GM18861 (cell line): Measurements from ENCODE around the gene FAM180A.
"Not testable (repeated sequence)": the region's sequence is repeated elsewhere in the genome, so short reads cannot be mapped to it uniquely, and the experiment has no call there.

ENCODE experiments used
- ATAC-seq: cut with Tn5 transposase; IDR thresholded peaks from one replicate; pipeline ENCODE4 v1.9.1; 2021; ENCODE audit not compliant: unreplicated experiment

The FAM180A gene

GRCh38 chr7:135748770-135749169 lies at the start of gene FAM180A:
FAM180A (minus strand) TSS chr7:135748813; CDS start chr7:135748580, 233 bp downstream.
- ATAC-seq = no peak

DNA sequence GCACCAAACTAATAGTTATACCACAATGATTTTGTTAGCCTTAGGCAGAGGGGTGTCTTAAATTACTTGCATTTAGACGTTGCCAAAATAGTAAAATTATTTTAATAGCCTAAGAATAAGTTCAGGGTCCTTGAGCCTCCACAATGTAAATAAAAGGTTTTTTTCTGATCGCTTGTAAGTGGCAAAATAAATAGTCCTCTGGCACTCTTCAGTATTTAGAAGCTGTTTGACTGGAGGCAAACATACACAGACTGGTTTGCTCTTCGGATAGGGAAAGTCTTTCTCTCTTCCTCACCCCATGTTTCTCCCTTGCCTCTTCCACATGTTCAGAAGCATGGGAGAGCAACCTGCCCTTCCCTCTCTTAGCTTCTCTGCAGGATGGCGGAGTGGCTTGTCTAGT lies 49.5 kb upstream of the FAM180A start:
- no peak for ATAC-seq

DNA sequence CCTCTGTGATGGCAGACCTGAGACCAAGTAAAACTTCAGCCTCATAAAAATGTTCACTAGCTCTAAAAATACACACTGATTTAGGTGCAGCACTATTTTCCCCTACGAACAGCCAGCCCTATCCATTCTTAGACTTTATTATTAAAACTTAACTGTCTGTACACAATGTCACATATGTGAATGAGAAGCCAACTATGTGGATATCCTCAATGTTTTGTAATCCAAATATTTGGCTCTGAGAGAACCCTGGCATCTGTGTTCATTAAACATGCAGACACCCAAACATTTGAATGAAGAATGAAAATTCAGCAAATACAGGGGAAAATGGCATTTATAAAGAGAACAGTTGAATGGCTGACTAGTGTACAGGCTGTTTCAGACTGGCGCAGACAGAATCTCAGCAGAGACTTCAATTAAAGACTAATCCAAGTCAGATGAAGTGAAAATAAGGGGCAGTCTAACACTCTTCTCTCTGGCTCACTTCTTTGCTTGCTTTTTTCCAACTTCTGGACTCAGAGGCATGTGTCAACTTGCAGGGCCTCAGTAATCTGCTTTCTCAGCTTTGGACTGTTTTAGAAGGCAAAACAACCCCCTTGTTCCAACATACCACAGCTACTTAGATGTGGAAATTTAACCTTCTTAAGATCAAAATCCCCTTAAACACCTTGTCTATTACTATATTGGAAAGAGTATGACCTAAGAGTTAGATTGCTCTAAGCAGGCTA lies 47.4 kb upstream of the FAM180A start:
- no peak for ATAC-seq

DNA sequence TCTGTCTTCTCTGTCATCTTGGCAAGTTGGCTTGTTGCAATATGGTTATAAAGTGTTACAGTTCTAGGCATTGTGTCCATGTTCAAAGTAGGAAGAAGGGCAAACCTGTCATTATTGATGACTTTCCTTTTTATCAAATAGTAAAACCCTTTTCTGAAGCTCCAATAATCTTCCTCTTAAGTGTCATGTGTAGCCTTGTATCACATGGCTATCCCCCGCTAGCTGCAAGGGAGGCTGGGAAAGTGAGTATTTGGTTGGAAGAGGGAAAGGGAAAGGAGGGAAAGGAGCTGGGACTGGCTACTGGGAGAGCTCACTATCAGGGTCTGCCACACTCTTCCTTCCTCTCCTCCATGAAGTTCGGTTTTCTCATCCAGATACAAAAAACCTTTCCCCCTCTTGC lies 45.2 kb upstream of the FAM180A start:
- ATAC-seq = no peak

DNA sequence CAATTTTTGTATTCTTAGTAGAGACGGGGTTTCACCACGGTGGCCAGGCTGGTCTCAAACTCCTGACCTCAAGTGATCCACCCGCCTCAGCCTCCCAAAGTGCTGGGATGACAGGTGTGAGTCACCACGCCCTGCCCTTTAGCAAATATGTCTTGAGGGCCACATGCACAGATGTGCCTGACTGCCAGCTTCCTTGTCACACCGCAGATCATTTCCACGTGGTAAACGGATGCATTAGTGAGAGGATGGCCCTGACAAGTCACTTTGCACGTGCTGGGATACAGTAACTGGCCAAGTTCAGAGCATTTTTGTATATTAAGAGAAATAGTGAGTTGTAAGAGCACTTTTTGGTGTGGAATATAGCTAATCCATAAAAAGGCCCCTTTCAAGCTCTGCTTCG lies 44.3 kb upstream of the FAM180A start:
- ATAC-seq = no peak

DNA sequence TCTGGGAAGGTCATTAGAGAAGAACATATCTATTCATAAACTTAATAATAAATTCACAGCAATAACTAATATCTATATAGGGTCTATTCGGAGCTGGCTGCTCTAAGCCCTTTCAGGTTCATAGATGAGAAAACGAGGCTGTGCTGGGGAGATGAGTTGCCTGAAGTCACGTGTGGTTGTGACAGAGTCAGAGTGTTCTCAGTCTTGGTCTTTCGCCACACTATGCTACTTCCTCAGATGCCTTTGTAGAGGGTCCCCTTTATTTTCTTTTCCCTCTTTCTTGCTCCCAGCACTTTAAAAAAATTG lies 43.7 kb upstream of the FAM180A start:
- ATAC-seq = no peak

GRCh38 chr7:135791543-135792362 lies 43.1 kb upstream of the FAM180A start:
- ATAC-seq = no peak

- no peak for ATAC-seq
These were observed 41.9 kb upstream of the FAM180A start for GRCh38 chr7:135790371-135790977.

- no peak for ATAC-seq
These were observed 41.3 kb upstream of the FAM180A start for GRCh38 chr7:135789956-135790355.

GRCh38 chr7:135789431-135789830 lies 40.8 kb upstream of the FAM180A start:
- ATAC-seq = no peak

DNA sequence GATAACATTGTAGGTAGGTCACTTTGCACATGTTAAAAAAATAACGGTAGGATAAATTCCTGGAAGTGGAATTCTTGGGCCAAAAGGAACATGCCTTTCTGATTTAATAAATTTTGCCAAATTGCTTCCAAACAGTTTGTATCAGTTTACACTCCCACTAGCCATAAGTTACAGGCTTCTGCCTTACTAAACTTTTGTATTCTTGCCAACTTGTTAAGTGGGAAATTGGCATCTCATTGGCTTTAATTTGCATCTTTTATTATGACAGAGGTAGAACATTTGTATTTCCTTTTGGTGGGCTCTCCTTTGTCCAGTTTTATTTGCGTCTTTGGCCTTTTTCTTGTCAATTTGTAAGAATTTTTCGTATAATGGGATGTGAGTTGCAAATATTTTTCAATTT lies 38.3 kb upstream of the FAM180A start:
- no peak for ATAC-seq

DNA sequence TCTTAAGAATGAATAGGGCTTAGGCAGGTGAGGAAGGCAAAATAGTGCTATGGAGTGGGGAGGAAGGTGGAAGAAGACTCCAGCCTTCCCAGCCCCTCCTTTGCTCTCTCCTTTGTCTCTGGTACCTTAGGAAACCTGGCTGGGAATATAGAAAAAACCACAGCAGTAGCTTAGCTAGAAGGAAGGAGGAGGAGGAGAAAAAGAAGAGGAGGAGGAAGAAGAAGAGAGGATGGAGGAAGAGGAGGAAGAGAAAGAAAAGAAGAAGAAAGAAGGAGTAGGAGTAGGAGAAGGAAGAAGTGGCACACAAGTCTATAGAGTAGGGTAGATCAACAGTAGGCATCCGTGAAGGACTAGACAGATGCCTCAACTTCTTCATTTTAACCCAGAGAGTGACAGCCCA lies 36.5 kb upstream of the FAM180A start:
- ATAC-seq = no peak

DNA sequence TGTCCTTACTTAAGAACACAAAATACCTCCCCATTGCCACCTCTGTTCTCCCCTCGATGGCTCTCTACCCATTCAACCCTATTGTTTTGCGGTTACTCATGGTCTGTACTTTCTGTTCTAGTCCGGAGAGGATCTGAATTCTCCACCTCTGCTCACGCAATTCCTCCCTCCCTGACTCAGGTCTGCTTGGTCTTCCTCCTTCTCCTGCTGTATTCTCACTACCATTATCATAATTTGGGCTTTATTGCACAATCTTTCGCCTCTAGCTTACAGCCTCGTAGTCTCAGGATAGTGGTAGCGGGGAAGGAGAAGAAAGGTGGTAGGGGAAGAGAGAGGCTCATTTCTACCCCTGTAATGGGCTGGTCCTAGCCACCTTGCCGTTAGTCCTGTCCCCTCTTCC lies 35.4 kb upstream of the FAM180A start:
- ATAC-seq = no peak

DNA sequence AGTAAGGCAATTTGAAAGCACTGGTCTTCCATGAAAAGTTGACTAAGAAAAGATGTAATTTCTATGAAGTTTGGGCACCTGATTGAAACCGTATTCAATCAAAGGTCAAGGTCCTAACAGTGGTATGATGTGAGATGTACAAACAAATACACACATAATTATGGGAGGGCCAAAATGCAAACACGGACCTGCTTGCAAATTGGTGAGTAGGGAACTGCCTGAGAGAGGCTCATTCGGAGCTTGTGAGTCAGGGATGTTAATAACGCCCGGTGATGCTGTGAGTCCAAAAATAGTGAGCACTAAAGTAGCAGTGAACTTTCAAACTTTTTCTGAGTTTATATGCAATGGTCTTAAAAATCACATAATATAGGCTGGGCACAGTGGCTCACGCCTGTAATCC lies 34.2 kb upstream of the FAM180A start:
- no peak for ATAC-seq

DNA sequence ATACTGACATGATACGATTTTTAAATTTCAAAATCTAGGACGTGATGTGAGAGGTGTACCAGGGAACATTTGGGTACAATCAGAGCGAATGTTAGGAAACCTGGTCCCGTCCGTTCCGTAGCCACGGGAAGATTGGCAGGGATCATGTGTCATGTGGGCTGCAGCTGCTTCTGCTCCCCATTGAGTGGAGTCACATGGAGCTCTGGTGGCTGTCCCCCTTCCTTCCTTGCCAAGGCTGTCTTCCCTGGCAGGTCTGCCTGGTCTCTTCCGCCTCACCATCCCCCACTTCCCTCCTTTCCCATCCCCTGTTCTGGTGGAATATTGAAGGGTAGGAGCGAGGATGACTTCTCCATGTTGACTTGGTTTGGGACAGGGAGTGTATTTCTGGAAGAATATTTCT lies 33.8 kb upstream of the FAM180A start:
- ATAC-seq = no peak

- ATAC-seq = no peak
These were observed 29.2 kb upstream of the FAM180A start for GRCh38 chr7:135777626-135778398.

DNA sequence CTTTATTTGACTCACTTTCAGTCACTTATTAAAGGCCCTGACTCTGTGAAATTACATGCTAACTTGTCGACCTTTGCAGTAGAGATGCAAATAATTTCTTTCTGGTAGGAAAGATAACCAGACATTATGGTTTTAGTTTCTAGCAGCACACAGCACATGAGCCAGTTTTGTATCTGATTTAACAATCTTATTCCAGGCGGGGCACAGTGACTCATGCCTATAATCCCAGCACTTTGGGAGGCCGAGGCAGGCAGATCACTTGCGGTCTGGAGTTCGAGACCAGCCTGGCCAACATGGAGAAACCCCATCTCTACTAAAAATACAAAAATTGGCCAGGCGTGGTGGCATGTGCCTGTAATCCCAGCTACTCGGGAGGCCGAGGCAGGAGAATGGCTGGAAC lies 27.3 kb upstream of the FAM180A start:
- ATAC-seq = not testable (repeated sequence)

DNA sequence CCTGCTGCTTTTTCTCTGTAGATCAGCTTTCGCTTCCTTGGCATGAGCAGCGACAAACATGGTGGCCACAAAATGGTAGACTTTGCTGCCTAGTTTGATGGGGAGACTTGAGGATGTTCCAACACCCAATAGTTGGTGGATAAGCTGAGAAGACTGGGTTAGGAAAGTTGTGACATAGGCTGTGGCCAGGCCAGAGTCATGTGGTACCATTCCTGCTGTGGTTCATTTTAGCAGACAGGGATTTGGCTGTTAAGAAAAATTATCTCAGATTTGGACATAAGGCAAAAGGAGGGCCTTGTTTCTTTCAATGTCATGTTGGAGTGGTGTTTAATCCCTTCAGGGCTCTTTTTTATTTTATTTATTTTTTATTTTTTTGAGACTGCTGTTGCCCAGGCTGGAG lies 26.6 kb upstream of the FAM180A start:
- no peak for ATAC-seq

- ATAC-seq = no peak
These were observed 25.7 kb upstream of the FAM180A start for GRCh38 chr7:135774284-135774683.

- ATAC-seq = no peak
These were observed 24.9 kb upstream of the FAM180A start for GRCh38 chr7:135773464-135773863.

DNA sequence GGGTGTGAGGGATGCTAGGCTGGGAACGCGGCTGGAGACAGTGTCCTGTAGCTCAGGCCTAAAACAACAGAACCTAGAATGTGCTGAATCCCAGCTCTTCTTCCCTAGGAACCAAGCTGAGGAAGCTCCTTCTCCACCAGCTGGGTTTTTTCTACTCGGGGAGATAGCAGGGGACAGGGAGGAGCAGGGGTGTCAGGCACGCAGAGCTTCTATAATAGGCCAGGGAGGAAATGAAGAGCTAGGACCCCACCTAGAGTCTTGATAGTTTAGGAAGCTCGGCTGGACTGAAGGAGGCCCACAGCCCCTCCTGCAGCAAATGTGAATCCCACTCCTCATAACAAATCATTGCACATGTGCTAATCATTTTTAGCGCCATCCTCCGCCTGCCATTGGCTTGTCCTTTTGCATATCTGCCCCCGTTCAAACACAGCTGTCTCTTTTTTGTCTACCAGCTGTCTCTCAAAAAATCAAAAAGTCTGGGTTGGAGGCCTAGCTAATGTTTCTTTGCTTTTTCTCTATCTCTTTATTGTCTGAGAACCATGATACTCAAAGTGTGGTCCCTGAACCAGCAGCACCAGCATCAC lies 24.1 kb upstream of the FAM180A start:
- ATAC-seq = no peak
